Ishikawa (cell line): ENCODE results near the gene DYNC1I1.

Experiments
- CEBPB ChIP-seq: IDR thresholded peaks from 2 replicates; pipeline ENCODE4 v1.6.1; 2012
- CREB1 ChIP-seq: IDR thresholded peaks from 2 replicates; pipeline ENCODE4 v1.6.1; 2012; ENCODE audit warnings: low read depth
- EGR1 ChIP-seq: IDR thresholded peaks from 2 replicates; pipeline ENCODE4 v1.6.1; 2012
- EP300 ChIP-seq: IDR thresholded peaks from 2 replicates; pipeline ENCODE4 v1.6.1; 2012; ENCODE audit warnings: borderline replicate concordance
- FOXM1 ChIP-seq: IDR thresholded peaks from 2 replicates; pipeline ENCODE4 v1.6.1; 2012; ENCODE audit warnings: low read depth, borderline replicate concordance
- NFIC ChIP-seq: IDR thresholded peaks from 2 replicates; pipeline ENCODE4 v1.6.1; 2012
- RAD21 ChIP-seq: IDR thresholded peaks from 2 replicates; pipeline ENCODE4 v1.6.1; 2012; ENCODE audit warnings: low read depth
- TAF1 ChIP-seq: IDR thresholded peaks from 2 replicates; pipeline ENCODE4 v1.6.1; 2012; ENCODE audit warnings: low read depth, mild to moderate bottlenecking
- TCF12 ChIP-seq: IDR thresholded peaks from 2 replicates; pipeline ENCODE4 v1.6.1; 2012; ENCODE audit warnings: low read depth
- TEAD4 ChIP-seq: IDR thresholded peaks from 2 replicates; pipeline ENCODE4 v1.6.1; 2012
- YY1 ChIP-seq: IDR thresholded peaks from 2 replicates; pipeline ENCODE4 v1.6.1; 2012; ENCODE audit warnings: low read depth
- ZBTB7A ChIP-seq: IDR thresholded peaks from 2 replicates; pipeline ENCODE4 v1.6.1; 2012; ENCODE audit warnings: low read depth
- TF ChIP-seq, protein P1 (sequence below): IDR thresholded peaks from 2 replicates; pipeline ENCODE4 v1.6.1; 2012
- TF ChIP-seq, protein P2 (sequence below): IDR thresholded peaks from 2 replicates; pipeline ENCODE4 v1.6.1; 2012; ENCODE audit warnings: low read depth, mild to moderate bottlenecking
- TF ChIP-seq, protein P3 (sequence below): IDR thresholded peaks from 2 replicates; pipeline ENCODE4 v1.6.1; 2012

Gene DYNC1I1

DNA sequence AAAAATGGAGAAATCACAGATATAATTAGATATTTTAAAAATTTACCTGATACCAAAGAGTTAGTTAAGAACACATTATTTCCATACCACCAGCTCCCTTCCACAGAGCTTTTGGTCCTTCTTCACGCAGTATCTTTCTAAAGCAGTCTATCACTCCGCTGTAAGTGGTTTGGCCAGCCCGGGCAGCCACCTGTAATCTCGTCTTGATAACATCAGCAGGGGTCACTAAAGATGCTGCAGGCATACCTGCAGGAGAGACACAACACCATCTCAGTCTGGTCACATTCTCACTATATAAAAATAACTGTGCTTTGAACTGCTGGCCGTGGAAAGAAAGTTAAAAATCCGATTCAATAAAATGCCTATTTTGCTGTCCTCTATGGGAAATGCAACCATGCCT is 349.4 kb downstream of the DYNC1I1 start:
- TF ChIP-seq RAD21 (no peak), NFIC (no peak), EP300 (no peak), FOXM1 (no peak)

DNA sequence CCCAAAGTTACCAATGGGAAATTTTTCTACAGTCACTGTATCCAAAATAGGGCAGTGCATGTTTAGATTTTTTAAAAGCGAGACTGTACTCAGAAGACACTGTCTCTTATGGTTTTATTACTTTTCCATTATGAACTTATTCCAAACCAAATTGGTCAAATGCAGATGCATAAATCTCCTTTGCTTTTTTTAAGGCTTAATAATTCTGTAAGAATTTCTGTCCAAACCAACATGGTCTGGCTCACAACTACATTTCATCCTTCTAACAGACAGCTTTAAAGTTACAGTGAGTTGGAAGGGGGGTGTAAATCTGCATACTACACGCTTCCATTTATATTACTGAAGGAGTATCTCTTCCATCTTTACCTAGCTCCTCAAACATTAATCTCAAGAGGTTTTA is 350.4 kb downstream of the DYNC1I1 start:
- TF ChIP-seq EGR1 (no peak), ZBTB7A (no peak), CREB1 (no peak), TAF1 (no peak), RAD21 (no peak), NFIC (no peak)
- TF ChIP-seq, protein P1, sequence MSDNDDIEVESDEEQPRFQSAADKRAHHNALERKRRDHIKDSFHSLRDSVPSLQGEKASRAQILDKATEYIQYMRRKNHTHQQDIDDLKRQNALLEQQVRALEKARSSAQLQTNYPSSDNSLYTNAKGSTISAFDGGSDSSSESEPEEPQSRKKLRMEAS, result no peak
- TF ChIP-seq, protein P2, sequence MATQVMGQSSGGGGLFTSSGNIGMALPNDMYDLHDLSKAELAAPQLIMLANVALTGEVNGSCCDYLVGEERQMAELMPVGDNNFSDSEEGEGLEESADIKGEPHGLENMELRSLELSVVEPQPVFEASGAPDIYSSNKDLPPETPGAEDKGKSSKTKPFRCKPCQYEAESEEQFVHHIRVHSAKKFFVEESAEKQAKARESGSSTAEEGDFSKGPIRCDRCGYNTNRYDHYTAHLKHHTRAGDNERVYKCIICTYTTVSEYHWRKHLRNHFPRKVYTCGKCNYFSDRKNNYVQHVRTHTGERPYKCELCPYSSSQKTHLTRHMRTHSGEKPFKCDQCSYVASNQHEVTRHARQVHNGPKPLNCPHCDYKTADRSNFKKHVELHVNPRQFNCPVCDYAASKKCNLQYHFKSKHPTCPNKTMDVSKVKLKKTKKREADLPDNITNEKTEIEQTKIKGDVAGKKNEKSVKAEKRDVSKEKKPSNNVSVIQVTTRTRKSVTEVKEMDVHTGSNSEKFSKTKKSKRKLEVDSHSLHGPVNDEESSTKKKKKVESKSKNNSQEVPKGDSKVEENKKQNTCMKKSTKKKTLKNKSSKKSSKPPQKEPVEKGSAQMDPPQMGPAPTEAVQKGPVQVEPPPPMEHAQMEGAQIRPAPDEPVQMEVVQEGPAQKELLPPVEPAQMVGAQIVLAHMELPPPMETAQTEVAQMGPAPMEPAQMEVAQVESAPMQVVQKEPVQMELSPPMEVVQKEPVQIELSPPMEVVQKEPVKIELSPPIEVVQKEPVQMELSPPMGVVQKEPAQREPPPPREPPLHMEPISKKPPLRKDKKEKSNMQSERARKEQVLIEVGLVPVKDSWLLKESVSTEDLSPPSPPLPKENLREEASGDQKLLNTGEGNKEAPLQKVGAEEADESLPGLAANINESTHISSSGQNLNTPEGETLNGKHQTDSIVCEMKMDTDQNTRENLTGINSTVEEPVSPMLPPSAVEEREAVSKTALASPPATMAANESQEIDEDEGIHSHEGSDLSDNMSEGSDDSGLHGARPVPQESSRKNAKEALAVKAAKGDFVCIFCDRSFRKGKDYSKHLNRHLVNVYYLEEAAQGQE, result no peak

DNA sequence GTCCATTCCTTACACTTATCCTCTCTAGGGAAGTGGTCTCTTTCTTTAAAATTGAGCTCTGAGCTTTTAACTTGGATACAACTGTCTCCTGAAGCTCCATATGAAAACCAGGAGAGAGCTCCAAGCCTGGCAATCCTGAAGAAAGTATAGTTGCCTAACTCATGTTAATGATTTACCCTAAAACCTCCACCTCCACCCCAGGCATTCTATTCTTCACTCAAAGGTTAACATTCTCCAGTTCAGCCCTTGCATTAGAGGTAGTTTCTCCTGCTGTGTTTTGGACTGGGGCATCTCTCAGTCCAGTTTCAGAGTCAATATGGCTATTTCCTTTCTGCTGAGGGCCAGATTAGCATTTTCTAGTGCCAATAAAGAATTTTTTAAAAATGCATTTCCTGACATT is 354.0 kb downstream of the DYNC1I1 start:
- no peak for TF ChIP-seq CEBPB
- no peak for TF ChIP-seq RAD21
- TF ChIP-seq TAF1, result no peak
- no peak for TF ChIP-seq YY1

DNA sequence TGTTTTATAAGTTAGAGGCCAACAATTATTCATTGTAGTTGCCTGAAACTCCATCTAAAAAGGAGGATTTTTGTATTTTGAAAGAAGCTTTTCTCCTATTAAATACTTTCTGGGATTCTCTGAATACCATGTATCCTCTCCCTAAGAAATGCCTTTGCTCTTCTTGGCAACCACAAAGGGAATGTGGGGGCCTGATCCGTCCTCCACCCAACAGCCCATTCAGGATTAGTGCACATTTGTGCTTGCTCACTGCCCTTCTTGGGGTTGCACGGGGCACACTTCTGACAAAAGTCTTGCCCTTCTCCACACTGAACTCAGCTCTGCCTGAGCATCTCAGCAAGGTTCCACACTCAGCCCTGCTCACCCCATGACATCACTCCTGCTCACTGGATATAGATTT is 355.4 kb downstream of the DYNC1I1 start:
- TF ChIP-seq TAF1 (no peak), EP300 (no peak), CEBPB (no peak), NFIC (no peak), TCF12 (no peak), YY1 (no peak)

DNA sequence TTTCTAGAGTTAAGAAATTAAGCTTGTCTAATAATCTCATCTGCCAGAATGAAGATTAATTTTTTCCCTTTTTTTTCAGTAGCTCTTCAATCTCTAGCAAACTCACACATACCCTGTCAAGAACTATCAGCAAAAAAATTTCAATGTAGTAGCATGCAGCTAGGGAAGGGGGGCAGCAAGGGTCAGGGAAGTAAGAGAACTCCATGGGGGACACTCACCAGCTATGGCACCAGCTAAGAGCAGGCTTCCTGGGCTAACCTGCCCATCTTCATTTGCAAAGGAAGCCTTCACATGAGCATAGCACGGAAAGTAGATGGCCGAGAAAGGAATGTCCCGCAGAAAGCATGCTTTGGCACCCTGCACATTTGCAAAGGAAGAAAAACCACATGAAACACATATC is 359.2 kb downstream of the DYNC1I1 start:
- TF ChIP-seq EP300 (no peak), TAF1 (no peak)

DNA sequence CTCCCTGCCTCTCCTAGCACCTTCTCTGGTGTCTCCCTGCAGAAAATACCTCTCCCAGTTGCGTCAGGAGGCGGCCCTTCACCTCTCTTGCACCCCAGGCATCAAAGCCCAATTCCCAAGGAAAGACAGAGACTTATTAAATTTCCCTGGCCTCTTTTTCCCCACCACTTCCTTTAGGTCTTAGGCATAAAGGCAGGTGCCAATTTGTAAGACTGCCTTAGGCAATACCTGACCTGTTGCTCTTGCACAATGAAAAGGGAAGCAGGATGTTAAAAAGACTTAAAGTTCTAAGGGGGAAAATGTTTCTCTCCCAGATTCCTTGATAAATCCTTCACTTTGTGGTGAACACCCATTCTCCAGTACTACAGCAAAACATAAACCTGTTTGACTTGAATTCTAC is 362.9 kb downstream of the DYNC1I1 start:
- TF ChIP-seq, protein P1, result no peak
- TF ChIP-seq CREB1 (no peak), CEBPB (peak; percentile 80), YY1 (no peak), TCF12 (no peak)

DNA sequence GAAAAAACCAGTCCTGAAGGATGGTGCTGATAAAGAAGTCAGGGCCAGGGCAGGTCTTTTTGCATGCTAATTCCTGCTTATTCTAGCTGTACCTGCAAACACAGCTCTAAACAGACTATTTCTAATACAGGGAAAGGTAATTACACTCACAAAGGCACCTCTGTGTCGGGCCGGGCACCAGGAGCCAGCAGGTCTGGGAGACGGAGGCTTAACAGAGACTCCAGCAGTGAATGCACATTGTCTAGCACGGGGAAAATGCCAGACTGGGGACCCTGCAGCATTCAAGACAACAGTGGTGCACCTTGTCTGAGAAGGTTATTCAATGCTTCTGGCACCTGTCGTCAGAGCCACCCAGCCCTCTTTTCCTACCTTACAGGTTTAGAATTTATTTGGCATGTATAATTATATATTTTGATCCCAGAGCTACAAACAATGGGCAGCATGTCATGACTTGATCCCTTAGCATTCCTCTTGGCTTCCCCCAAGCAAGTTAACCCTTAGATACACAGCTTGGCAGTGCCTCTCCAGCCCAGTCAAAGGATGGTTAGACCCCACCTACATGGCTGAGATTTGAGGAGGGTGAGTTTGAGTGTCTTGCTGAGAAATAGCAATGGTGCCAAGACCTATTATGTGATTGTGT is 364.4 kb downstream of the DYNC1I1 start:
- peak; percentile 44; the same call in 1 of the 2 replicates for TF ChIP-seq TCF12
- TF ChIP-seq TEAD4, result no peak; the same call in 1 of the 2 replicates
- no peak for TF ChIP-seq ZBTB7A
- no peak for TF ChIP-seq CREB1
- TF ChIP-seq, protein P3, sequence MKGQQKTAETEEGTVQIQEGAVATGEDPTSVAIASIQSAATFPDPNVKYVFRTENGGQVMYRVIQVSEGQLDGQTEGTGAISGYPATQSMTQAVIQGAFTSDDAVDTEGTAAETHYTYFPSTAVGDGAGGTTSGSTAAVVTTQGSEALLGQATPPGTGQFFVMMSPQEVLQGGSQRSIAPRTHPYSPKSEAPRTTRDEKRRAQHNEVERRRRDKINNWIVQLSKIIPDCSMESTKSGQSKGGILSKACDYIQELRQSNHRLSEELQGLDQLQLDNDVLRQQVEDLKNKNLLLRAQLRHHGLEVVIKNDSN, result no peak
- TF ChIP-seq, protein P2, result no peak
- no peak for TF ChIP-seq CEBPB
- no peak for TF ChIP-seq TAF1
- 0 out of 2 replicates have a peak, but pooled peaks have one; percentile 8 for TF ChIP-seq FOXM1
- peak; percentile 52 for TF ChIP-seq NFIC
